GM10266 (cell line): ENCODE results near the gene PCLO.

Experiments
- DNase-seq: peaks from one replicate; pipeline ENCODE4 v3.0.0; 2012; ENCODE audit errors: extremely low spot score
- CTCF ChIP-seq: IDR thresholded peaks from 2 replicates; pipeline ENCODE4 v1.5.1; 2012; ENCODE audit warnings: mild to moderate bottlenecking, low read depth; ENCODE audit not compliant: control insufficient read depth, insufficient read depth; ENCODE audit errors: missing control alignments

PCLO gene

GRCh38 chr7:82953324-82954027 lies 209.2 kb downstream of the PCLO start:
- TF ChIP-seq CTCF = no peak
- DNase-seq = no peak

GRCh38 chr7:82950436-82950835 lies 212.2 kb downstream of the PCLO start:
- DNase-seq = no peak
- TF ChIP-seq CTCF = no peak

- TF ChIP-seq CTCF = no peak
- DNase-seq = no peak
Observed at GRCh38 chr7:82945480-82945879, 217.2 kb downstream of the PCLO start.

- no peak for TF ChIP-seq CTCF
- no peak for DNase-seq
Observed at GRCh38 chr7:82945056-82945455, 217.6 kb downstream of the PCLO start.

GRCh38 chr7:82932516-82932915 lies 230.2 kb downstream of the PCLO start:
- DNase-seq = no peak
- TF ChIP-seq CTCF = no peak

- no peak for TF ChIP-seq CTCF
Observed at GRCh38 chr7:82926477-82926876, 236.2 kb downstream of the PCLO start.

GRCh38 chr7:82925331-82925730 lies 237.4 kb downstream of the PCLO start:
- no peak for DNase-seq
- TF ChIP-seq CTCF = no peak

More at GRCh38 chr7:82926477-82926876, 236.2 kb downstream of the PCLO start:
- no peak for DNase-seq
